HEK293 (cell line): ENCODE measurements around the gene R3HDM2.

ENCODE experiments used
- BCL6B ChIP-seq: fragments of 450-650 bp; formaldehyde crosslinking; IDR thresholded peaks from 2 replicates; pipeline ENCODE4 v1.5.1; 2017; ENCODE audit warnings: missing biosample characterization, missing genetic modification characterization
- CTCF ChIP-seq: fragments of 450-650 bp; formaldehyde crosslinking; IDR thresholded peaks from 2 replicates; pipeline ENCODE4 v1.5.1; 2016; ENCODE audit warnings: missing biosample characterization, missing genetic modification characterization
- MEIS1 ChIP-seq: sonication (generic); formaldehyde crosslinking; IDR thresholded peaks from 2 replicates; pipeline ENCODE4 v1.8.1; 2022; ENCODE audit warnings: missing genetic modification reagents, mild to moderate bottlenecking, borderline replicate concordance
- MZF1 ChIP-seq: fragments of 450-650 bp; formaldehyde crosslinking; IDR thresholded peaks from 2 replicates; pipeline ENCODE4 v1.5.1; 2017; ENCODE audit warnings: missing biosample characterization, missing genetic modification characterization, borderline replicate concordance
- PRDM1 ChIP-seq: fragments of 450-650 bp; formaldehyde crosslinking; IDR thresholded peaks from 2 replicates; pipeline ENCODE4; 2016; ENCODE audit warnings: missing biosample characterization, missing genetic modification characterization
- REST ChIP-seq: fragments of 450-650 bp; formaldehyde crosslinking; IDR thresholded peaks from 2 replicates; pipeline ENCODE4 v1.5.1; 2016; ENCODE audit warnings: missing biosample characterization, missing genetic modification characterization
- ZNF777 ChIP-seq: fragments of 450-650 bp; formaldehyde crosslinking; IDR thresholded peaks from 2 replicates; pipeline ENCODE4 v1.5.1; 2017; ENCODE audit warnings: missing biosample characterization, missing genetic modification characterization, borderline replicate concordance

- TF ChIP-seq CTCF (tag by site-specific recombination): no peak
- no peak for TF ChIP-seq ZNF777 (tag by site-specific recombination)
- TF ChIP-seq PRDM1 (tag by site-specific recombination): 0 out of 2 replicates have a peak, but pooled peaks have one; percentile 17
- TF ChIP-seq BCL6B (tag by site-specific recombination): no peak
- TF ChIP-seq MEIS1 (CRISPR knock-in tag): no peak
- no peak for TF ChIP-seq REST (tag by site-specific recombination)
- TF ChIP-seq MZF1: no peak
These were observed 1.3 kb downstream of the R3HDM2 start for GRCh38 chr12:57429473-57430111.
